ENCODE data around the gene MAPT. TPM values are rescaled to one million over a fixed set of nuclear protein-coding genes. Genes with fewer than 3 reads are reported as not detected.

MAPT gene
- total RNA-seq, 1 experiment from 2014 or later, result 37.5 TPM

GRCh38 chr17:46038414-46038813 is 144.1 kb downstream of the MAPT start:
- no peak for DNase-seq (ENCODE audit: low read depth, low spot score)
- Histone ChIP-seq H2AFZ (ENCODE audit: low read depth, low read length, poor library complexity, severe bottlenecking) (no peak overlapping the region), H3K4me3 (replicated peaks in 1 of 2; ENCODE audit: low read depth in 1 of 2, low read length in 2 of 2) (no peak overlapping the region), H3K9me3 (ENCODE audit: control insufficient read depth in 1 of 2, insufficient read depth in 1 of 2, low read depth in 1 of 2, low read length in 2 of 2) (no peaks in the 10 kb centered on the region), H3K27ac (ENCODE audit: low read depth, low read length) (no peak overlapping the region), H3K9ac (ENCODE audit: low read length) (no peak overlapping the region), H3K79me2 (ENCODE audit: insufficient read depth, low read length) (peaks cover 25% of the 10 kb centered on the region; the same call in 1 of the 2 replicates), H3K36me3 (ENCODE audit: control insufficient read depth in 1 of 2, insufficient read depth in 2 of 2, low read length in 2 of 2) (peaks cover 65 to 84% of the 10 kb centered on the region in 2 experiments), H4K20me1 (ENCODE audit: insufficient read depth) (peaks cover 8% of the 10 kb centered on the region; the same call in 1 of the 2 replicates), H3K4me1 (ENCODE audit: control insufficient read depth in 1 of 2, insufficient read depth in 2 of 2, low read length in 2 of 2) (no peaks in the 10 kb centered on the region), H3K9me2 (ENCODE audit: insufficient read depth) (no peaks in the 10 kb centered on the region), H3K27me3 (ENCODE audit: insufficient read depth, low read length) (no peaks in the 10 kb centered on the region), H3K4me2 (ENCODE audit: low read length) (no peak overlapping the region)
- ChIA-PET CTCF (no interaction called here), POLR2A (no interaction called here), RAD21 (ENCODE audit: low non-redundant PET in 1 of 2, low total read pairs in 2 of 2, uncharacterized antibody in 2 of 2, unreplicated experiment in 2 of 2) (interaction anchor here in 1 of 2 experiments (0.9 kb wide), 1 partner anchor 10 kb away, joined by 3 read pairs; no protein-coding TSS in a partner anchor)
- BruUV-seq (replicated peaks), result no TSS peak
- intact Hi-C loops (cut with micrococcal nuclease), result no loop called here
- ATAC-seq, result no peak; the same call in 1 of the 2 replicates
- TF ChIP-seq TCF7L2 (IDR thresholded peaks at IDR 0.05; ENCODE audit: borderline replicate concordance, extremely low read depth, insufficient read depth, insufficient read length) (no peak), EZH2phosphoT487 (IDR thresholded peaks at IDR 0.05; ENCODE audit: borderline replicate concordance) (no peak), SIN3A (IDR thresholded peaks at IDR 0.05; ENCODE audit: low read depth) (no peak), JUND (IDR thresholded peaks at IDR 0.05) (no peak), SRF (IDR thresholded peaks at IDR 0.05; ENCODE audit: low read depth) (no peak), CEBPB (IDR thresholded peaks at IDR 0.05; ENCODE audit: low read depth) (no peak), RAD21 (IDR thresholded peaks at IDR 0.05; ENCODE audit: low read depth) (no peak), ZFX (IDR thresholded peaks at IDR 0.05) (no peak), REST (IDR thresholded peaks at IDR 0.05; ENCODE audit: low read depth) (no peak), FOSL1 (IDR thresholded peaks at IDR 0.05; ENCODE audit: low read depth) (no peak), YY1 (IDR thresholded peaks at IDR 0.05; ENCODE audit: extremely low read depth, insufficient replicate concordance, low read depth, low read length) (no peak), POLR2A (IDR thresholded peaks at IDR 0.05; ENCODE audit: borderline replicate concordance, extremely low read depth, insufficient read depth, insufficient read length) (no peak), EZH2 (IDR thresholded peaks at IDR 0.05) (no peak), ATF3 (IDR thresholded peaks at IDR 0.05) (no peak), CBX3 (IDR thresholded peaks at IDR 0.05; ENCODE audit: low read depth) (no peak), ELF1 (IDR thresholded peaks at IDR 0.05; ENCODE audit: borderline replicate concordance, low read depth) (no peak), SP1 (IDR thresholded peaks at IDR 0.05; ENCODE audit: low read depth) (no peak), ZBTB33 (IDR thresholded peaks at IDR 0.05; ENCODE audit: extremely low read depth, insufficient replicate concordance, low read length) (no peak), ZNF274 (IDR thresholded peaks at IDR 0.05; ENCODE audit: low read depth, low read length) (no peak)

Measured in HCT116 (cell line).